Measurements from ENCODE around the gene PGF.

Gene PGF

GRCh38 chr14:74968811-74969210 lies 13.4 kb upstream of the PGF start:
- CTCF ChIA-PET, result interaction anchor here (1.0 kb wide), 1 partner anchor 24 kb away, joined by 4 read pairs; no protein-coding TSS in a partner anchor
- no peak for DNase-seq (ENCODE audit: extremely low spot score)
- POLR2A ChIA-PET, result interaction anchor here (1.3 to 1.7 kb wide), 2 partner anchors 11 to 16 kb away, joined by 3 read pairs; no protein-coding TSS in a partner anchor

GRCh38 chr14:74965486-74966153 lies 10.2 kb upstream of the PGF start:
- CTCF ChIA-PET, result interaction anchor here (1.1 to 1.4 kb wide), 2 partner anchors 15 to 21 kb away, joined by 3 read pairs; no protein-coding TSS in a partner anchor
- DNase-seq (ENCODE audit: extremely low spot score), result no peak
- no peak for TF ChIP-seq FOXA1 (IDR thresholded peaks at IDR 0.05)
- no peak for TF ChIP-seq FOXM1 (IDR thresholded peaks at IDR 0.05; ENCODE audit: borderline replicate concordance)
- TF ChIP-seq SUZ12 (IDR thresholded peaks at IDR 0.05), result no peak
- no peak for TF ChIP-seq L3MBTL2 (conservative IDR thresholded peaks at IDR 0.05)
- no peak for TF ChIP-seq HDGF (IDR thresholded peaks at IDR 0.05; ENCODE audit: borderline replicate concordance)
- POLR2A ChIA-PET, result interaction anchor here (0.5 to 1.6 kb wide), 3 partner anchors 10 to 98 kb away, joined by 3 to 6 read pairs (median 3); partner anchors contain the start of genes ACYP1 and PGF

More at GRCh38 chr14:74968811-74969210, 13.4 kb upstream of the PGF start:
- no peak for TF ChIP-seq SP1 (IDR thresholded peaks at IDR 0.05)
- TF ChIP-seq TARDBP (IDR thresholded peaks at IDR 0.05), result no peak
- no peak for TF ChIP-seq LEF1 (IDR thresholded peaks at IDR 0.05; ENCODE audit: borderline replicate concordance)
- no peak for TF ChIP-seq ARNT (IDR thresholded peaks at IDR 0.05)
- TF ChIP-seq ZNF384 (IDR thresholded peaks at IDR 0.05), result no peak
- TF ChIP-seq ELF4 (IDR thresholded peaks at IDR 0.05), result no peak
- no peak for TF ChIP-seq SUZ12 (IDR thresholded peaks at IDR 0.05)
- no peak for TF ChIP-seq FOXM1 (IDR thresholded peaks at IDR 0.05; ENCODE audit: borderline replicate concordance)
- no peak for TF ChIP-seq BHLHE40 (IDR thresholded peaks at IDR 0.05; ENCODE audit: borderline replicate concordance)
- TF ChIP-seq FOXA1 (IDR thresholded peaks at IDR 0.05), result no peak
- TF ChIP-seq FOXK2 (IDR thresholded peaks at IDR 0.05), result no peak

- DNase-seq (ENCODE audit: extremely low spot score), result no peak
- POLR2A ChIA-PET, result interaction anchor here (1.1 to 1.6 kb wide), 2 partner anchors 10 to 99 kb away, joined by 3 to 6 read pairs; partner anchors contain the start of genes ACYP1 and PGF
- CTCF ChIA-PET, result interaction anchor here (1.1 to 1.4 kb wide), 2 partner anchors 16 to 20 kb away, joined by 3 read pairs; no protein-coding TSS in a partner anchor
- TF ChIP-seq FOXK2 (IDR thresholded peaks at IDR 0.05), result no peak
- no peak for TF ChIP-seq FOXM1 (IDR thresholded peaks at IDR 0.05; ENCODE audit: borderline replicate concordance)
- no peak for TF ChIP-seq NFRKB (IDR thresholded peaks at IDR 0.05)
- TF ChIP-seq BHLHE40 (IDR thresholded peaks at IDR 0.05; ENCODE audit: borderline replicate concordance), result no peak
- no peak for TF ChIP-seq FOXA1 (IDR thresholded peaks at IDR 0.05)
- TF ChIP-seq PKNOX1 (IDR thresholded peaks at IDR 0.05), result no peak
- TF ChIP-seq SP1 (IDR thresholded peaks at IDR 0.05), result no peak
- TF ChIP-seq L3MBTL2 (conservative IDR thresholded peaks at IDR 0.05), result no peak
- TF ChIP-seq ELF4 (IDR thresholded peaks at IDR 0.05), result no peak
- TF ChIP-seq ARNT (IDR thresholded peaks at IDR 0.05), result no peak
- TF ChIP-seq CTBP1 (IDR thresholded peaks at IDR 0.05; ENCODE audit: borderline replicate concordance), result no peak
- no peak for TF ChIP-seq LEF1 (IDR thresholded peaks at IDR 0.05; ENCODE audit: borderline replicate concordance)
- no peak for TF ChIP-seq HDGF (IDR thresholded peaks at IDR 0.05; ENCODE audit: borderline replicate concordance)
- no peak for TF ChIP-seq TARDBP (IDR thresholded peaks at IDR 0.05)
- TF ChIP-seq SUZ12 (IDR thresholded peaks at IDR 0.05), result no peak
- no peak for TF ChIP-seq ZNF384 (IDR thresholded peaks at IDR 0.05)
Measured at GRCh38 chr14:74964787-74965485, 9.5 kb upstream of the PGF start.

- TF ChIP-seq LEF1 (IDR thresholded peaks at IDR 0.05; ENCODE audit: borderline replicate concordance) (no peak), FOXM1 (IDR thresholded peaks at IDR 0.05; ENCODE audit: borderline replicate concordance) (no peak), PKNOX1 (IDR thresholded peaks at IDR 0.05) (no peak), ZNF384 (IDR thresholded peaks at IDR 0.05) (no peak), FOXA1 (IDR thresholded peaks at IDR 0.05) (no peak), CTBP1 (IDR thresholded peaks at IDR 0.05; ENCODE audit: borderline replicate concordance) (no peak), L3MBTL2 (conservative IDR thresholded peaks at IDR 0.05) (no peak), SP1 (IDR thresholded peaks at IDR 0.05) (no peak), TARDBP (IDR thresholded peaks at IDR 0.05) (no peak), HDGF (IDR thresholded peaks at IDR 0.05; ENCODE audit: borderline replicate concordance) (no peak), ARNT (IDR thresholded peaks at IDR 0.05) (no peak), ELF4 (IDR thresholded peaks at IDR 0.05) (no peak), BHLHE40 (IDR thresholded peaks at IDR 0.05; ENCODE audit: borderline replicate concordance) (no peak)
- CTCF ChIA-PET, result interaction anchor here (1.4 kb wide), 1 partner anchor 17 kb away, joined by 3 read pairs; no protein-coding TSS in a partner anchor
- POLR2A ChIA-PET, result interaction anchor here (1.0 to 1.6 kb wide), 2 partner anchors 8 to 100 kb away, joined by 3 to 5 read pairs; partner anchors contain the start of genes ACYP1 and PGF
- DNase-seq (ENCODE audit: extremely low spot score), result no peak
Measured at GRCh38 chr14:74963705-74964271, 8.4 kb upstream of the PGF start.

- DNase-seq (ENCODE audit: extremely low spot score), result no peak
- TF ChIP-seq FOXA1 (IDR thresholded peaks at IDR 0.05) (no peak), ARNT (IDR thresholded peaks at IDR 0.05) (no peak), NFRKB (IDR thresholded peaks at IDR 0.05) (no peak), SUZ12 (IDR thresholded peaks at IDR 0.05) (no peak), PKNOX1 (IDR thresholded peaks at IDR 0.05) (no peak), CTBP1 (IDR thresholded peaks at IDR 0.05; ENCODE audit: borderline replicate concordance) (no peak), FOXM1 (IDR thresholded peaks at IDR 0.05; ENCODE audit: borderline replicate concordance) (no peak), HDGF (IDR thresholded peaks at IDR 0.05; ENCODE audit: borderline replicate concordance) (no peak), ELF4 (IDR thresholded peaks at IDR 0.05) (no peak), ZNF384 (IDR thresholded peaks at IDR 0.05) (no peak), TARDBP (IDR thresholded peaks at IDR 0.05) (no peak), SP1 (IDR thresholded peaks at IDR 0.05) (no peak), L3MBTL2 (conservative IDR thresholded peaks at IDR 0.05) (no peak), LEF1 (IDR thresholded peaks at IDR 0.05; ENCODE audit: borderline replicate concordance) (no peak), BHLHE40 (IDR thresholded peaks at IDR 0.05; ENCODE audit: borderline replicate concordance) (no peak), FOXK2 (IDR thresholded peaks at IDR 0.05) (no peak)
- CTCF ChIA-PET, result no interaction called here
- POLR2A ChIA-PET, result interaction anchor here (1.0 kb wide), 1 partner anchor 8 kb away, joined by 5 read pairs; the partner anchor contains the start of gene PGF
Measured at GRCh38 chr14:74963178-74963704, 7.8 kb upstream of the PGF start.
